ENCODE results near the gene MAP2K3. TPM values are rescaled to one million over a fixed set of nuclear protein-coding genes. Genes with fewer than 3 reads are reported as not detected.

Gene MAP2K3
- total RNA-seq, 2 experiments from 2014 or later = 41.7 to 52.8 TPM

DNA sequence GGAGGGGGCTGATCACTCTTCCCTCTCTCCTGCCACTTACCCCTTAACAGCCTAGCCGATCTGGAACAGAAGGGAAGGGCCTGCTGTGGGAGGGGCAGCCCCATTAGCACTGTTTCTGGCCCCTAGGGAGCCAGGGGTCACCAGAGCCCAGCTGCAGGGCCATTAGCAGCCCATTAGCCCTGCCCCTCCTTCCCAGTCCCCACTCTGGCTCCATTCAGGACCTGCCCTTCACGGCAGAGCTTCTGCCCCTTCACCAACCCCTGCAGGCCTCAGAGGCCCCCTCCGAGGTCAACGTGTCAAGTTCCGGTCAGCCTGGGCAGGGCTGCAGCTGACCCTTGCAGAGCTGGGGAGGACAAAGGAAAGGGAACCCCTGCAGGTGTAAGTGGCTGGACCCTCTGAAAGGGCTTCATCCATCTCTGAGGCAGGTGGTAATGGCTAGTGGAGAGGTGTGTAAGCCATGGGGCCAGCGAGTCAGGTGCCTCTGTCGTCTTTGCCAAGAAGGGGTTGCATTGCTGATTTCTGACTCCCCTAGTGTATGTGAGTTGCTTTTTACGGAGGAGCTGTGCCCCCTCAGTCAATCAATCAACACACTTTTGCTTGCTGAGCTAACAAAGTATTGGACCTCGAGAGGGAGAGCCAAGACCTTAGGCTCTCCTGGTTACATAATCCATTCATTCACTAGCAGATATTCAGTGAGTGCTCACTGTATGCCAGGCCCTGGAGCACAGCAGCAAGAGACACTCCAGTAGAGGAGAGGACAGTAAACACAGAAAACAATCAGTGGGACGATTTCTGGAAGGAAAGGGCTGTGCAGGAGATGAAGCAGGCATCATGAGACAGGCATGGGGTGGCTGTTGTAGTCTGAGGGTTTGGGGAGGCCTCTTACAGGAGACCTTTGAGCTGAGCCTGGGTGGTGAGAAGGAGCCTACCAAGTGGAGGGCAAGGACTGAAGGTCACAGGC, 73.5 kb downstream of the MAP2K3 start:
- ChIA-PET POLR2A (no interaction called here), CTCF (no interaction called here)
- no peaks in the 10 kb centered on the region for H3K9me3 Mint-ChIP-seq

DNA sequence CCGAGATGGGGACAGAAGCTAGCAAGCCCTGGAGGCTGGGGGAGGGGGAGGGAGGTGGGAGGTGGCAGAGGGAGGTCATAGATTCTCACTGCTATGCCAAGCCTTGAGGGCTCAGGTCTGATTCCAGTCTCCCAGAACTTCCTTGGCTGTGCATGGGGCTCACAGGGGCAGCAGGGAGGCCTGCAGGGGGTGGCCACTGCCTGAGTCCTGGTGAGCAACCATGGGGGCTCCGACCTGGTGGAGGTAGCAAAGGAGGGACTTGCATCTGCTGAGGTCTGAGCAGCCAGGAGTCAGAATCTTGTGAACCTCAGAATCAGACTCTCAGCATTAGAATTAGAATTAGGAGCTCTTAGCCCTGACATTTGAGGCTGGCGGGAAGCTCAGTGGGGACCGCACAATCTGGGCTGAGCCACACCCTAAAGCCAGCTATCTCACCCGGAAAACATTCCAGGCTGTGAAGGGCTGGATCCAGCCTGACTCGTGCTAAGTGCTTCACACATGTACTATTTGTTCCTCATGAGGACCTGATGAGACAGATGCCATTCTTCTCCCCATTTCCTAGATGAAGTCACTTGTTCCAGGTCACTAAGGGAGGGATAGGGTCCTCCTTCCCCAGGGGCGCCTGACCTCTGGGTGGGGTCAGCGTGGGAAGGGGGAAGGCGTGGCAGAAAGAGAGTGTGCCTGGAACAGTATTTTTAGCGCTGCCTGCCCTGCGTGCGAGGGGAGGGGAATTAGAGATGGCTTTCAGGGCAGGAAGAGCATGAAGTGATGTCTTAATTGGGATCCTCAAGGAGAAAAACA, 74.4 kb downstream of the MAP2K3 start:
- Mint-ChIP-seq H3K4me1 (no peaks in the 10 kb centered on the region), H3K27ac (no peak overlapping the region), H3K36me3 (ENCODE audit: low read depth) (no peaks in the 10 kb centered on the region), H3K4me3 (no peak overlapping the region), H3K27me3 (no peaks in the 10 kb centered on the region), H3K9me3 (no peaks in the 10 kb centered on the region)
- no peak for DNase-seq
- ChIA-PET CTCF (no interaction called here), POLR2A (no interaction called here)

More for the DNA sequence above, 73.5 kb downstream of the MAP2K3 start:
- H3K4me3 Mint-ChIP-seq = no peak overlapping the region
- H3K27me3 Mint-ChIP-seq = no peaks in the 10 kb centered on the region
- H3K4me1 Mint-ChIP-seq = no peaks in the 10 kb centered on the region
- no peaks in the 10 kb centered on the region for H3K36me3 Mint-ChIP-seq (ENCODE audit: low read depth)
- no peak for DNase-seq
- no peak overlapping the region for H3K27ac Mint-ChIP-seq

DNA sequence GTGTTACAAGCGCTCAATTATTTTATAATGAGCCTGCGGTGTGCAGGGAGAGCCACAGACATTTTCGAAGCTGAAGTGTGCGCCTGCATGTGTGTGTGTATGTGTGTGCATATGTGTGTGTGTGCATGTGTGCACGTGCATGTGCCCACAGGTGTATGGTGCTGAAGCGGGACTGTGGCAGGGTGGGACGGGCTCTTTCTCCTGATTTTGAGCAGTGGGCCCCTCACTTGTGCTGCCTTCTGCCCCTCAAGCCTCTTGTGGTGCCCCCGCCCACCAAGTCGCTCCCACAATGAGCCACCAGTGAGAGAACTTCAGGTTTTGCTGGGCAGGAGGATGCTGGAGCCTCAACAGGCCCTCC, 75.0 kb downstream of the MAP2K3 start:
- CTCF ChIA-PET = no interaction called here

DNA sequence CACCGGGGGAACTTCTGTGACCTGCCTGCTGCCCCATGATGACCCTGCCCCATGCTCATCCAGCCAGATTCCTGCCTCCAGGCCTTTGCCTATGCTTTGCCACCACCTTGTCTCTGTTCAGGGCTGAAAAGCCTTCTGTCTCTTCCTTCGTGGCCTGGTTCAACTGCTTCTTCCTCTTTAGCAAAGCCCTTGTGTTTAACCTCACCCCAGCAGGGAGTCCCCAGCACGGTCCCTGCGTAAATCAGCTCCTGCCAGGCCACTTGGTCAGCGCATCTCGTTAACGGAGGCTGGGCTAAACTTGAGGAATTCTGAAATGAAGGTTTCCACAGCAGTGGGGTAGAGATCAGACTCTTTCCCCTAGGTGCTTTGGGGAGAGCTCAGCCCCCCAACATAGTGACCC, 75.5 kb downstream of the MAP2K3 start:
- H3K9me3 Mint-ChIP-seq = no peaks in the 10 kb centered on the region
- CTCF ChIA-PET = no interaction called here

More for the DNA sequence above, 75.0 kb downstream of the MAP2K3 start:
- no peak overlapping the region for H3K4me3 Mint-ChIP-seq
- no peak overlapping the region for H3K27ac Mint-ChIP-seq
- no peaks in the 10 kb centered on the region for H3K9me3 Mint-ChIP-seq
- H3K27me3 Mint-ChIP-seq = no peaks in the 10 kb centered on the region
- no peak for DNase-seq
- no peaks in the 10 kb centered on the region for H3K36me3 Mint-ChIP-seq (ENCODE audit: low read depth)
- POLR2A ChIA-PET = no interaction called here
- H3K4me1 Mint-ChIP-seq = no peaks in the 10 kb centered on the region

DNA sequence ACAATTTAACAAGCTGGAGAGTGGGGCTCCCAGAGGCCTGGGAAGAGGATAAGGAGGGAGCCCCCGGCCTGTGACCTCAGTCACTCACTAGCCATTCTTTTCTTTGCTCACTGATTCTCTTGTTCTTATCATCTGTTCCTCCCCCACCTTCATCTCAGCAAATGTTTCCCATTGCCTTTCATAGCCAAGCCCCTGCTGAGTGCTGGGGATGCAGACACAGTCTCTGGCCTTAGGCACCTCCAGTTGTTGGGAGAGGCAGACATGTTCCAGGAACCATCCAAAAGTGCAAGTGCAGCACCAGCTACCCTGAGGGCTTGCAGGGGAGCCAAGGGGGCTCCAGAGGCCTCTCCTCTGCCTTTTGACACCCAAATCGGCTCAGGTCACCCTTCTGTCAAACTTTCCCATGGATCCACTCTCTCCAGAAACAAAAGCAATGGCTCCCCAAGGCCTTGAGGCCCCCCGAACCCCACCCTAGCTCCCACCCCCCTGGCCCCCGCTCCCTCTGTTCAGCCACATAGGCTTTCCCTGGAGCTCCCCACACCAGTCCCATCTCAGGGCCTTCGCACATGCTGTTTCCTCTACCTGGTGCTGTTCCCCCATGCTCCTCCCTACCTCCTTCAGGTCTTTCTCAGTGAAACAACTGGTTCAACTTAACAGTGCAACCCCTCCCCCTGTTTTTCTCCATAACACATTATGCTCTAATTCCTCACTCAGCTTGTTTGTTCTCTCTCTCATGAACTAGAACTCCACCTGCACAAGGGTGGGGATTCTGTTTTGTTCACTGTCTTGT, 76.7 kb downstream of the MAP2K3 start:
- H3K4me1 Mint-ChIP-seq = no peaks in the 10 kb centered on the region
- ChIA-PET CTCF (no interaction called here), POLR2A (no interaction called here)
- no peak overlapping the region for H3K4me3 Mint-ChIP-seq
- H3K27me3 Mint-ChIP-seq = no peaks in the 10 kb centered on the region
- no peaks in the 10 kb centered on the region for H3K36me3 Mint-ChIP-seq (ENCODE audit: low read depth)
- H3K27ac Mint-ChIP-seq = no peak overlapping the region
- DNase-seq = no peak
- H3K9me3 Mint-ChIP-seq = no peaks in the 10 kb centered on the region

More for the DNA sequence above, 75.5 kb downstream of the MAP2K3 start:
- POLR2A ChIA-PET = no interaction called here
- H3K4me3 Mint-ChIP-seq = no peak overlapping the region
- H3K36me3 Mint-ChIP-seq (ENCODE audit: low read depth) = no peaks in the 10 kb centered on the region
- H3K27ac Mint-ChIP-seq = no peak overlapping the region
- no peaks in the 10 kb centered on the region for H3K4me1 Mint-ChIP-seq
- H3K27me3 Mint-ChIP-seq = no peaks in the 10 kb centered on the region
- DNase-seq = no peak

DNA sequence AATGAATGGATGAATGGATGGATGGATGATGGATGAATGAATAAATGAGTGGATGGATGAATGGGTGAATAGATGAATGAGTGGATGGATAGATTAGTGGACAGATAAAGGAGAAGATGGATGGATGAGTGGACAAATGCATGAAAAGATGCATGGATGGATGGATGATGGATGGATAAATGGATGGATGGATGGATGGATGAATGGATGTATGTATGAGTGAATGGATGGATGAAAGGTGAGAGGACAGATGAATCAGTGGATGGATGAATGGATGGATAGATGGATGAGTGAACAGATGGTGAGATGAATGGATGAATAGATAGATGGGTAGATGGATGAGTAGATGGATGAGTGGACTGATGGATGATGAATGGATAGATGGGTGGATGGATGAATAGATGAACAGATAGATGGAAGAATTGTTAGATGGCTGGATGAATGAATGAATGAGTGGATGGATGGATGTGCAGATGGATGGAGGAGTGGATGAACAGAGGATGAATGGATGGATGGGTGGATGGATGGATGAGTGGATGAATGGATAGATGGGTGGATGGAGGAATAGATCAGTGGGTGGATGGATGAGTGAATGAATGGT, 77.9 kb downstream of the MAP2K3 start:
- no peak overlapping the region for H3K4me3 Mint-ChIP-seq
- H3K36me3 Mint-ChIP-seq (ENCODE audit: low read depth) = no peaks in the 10 kb centered on the region
- ChIA-PET CTCF (no interaction called here), POLR2A (no interaction called here)
- no peaks in the 10 kb centered on the region for H3K9me3 Mint-ChIP-seq
- H3K4me1 Mint-ChIP-seq = no peaks in the 10 kb centered on the region
- no peaks in the 10 kb centered on the region for H3K27me3 Mint-ChIP-seq
- DNase-seq = no peak
- no peak overlapping the region for H3K27ac Mint-ChIP-seq

DNA sequence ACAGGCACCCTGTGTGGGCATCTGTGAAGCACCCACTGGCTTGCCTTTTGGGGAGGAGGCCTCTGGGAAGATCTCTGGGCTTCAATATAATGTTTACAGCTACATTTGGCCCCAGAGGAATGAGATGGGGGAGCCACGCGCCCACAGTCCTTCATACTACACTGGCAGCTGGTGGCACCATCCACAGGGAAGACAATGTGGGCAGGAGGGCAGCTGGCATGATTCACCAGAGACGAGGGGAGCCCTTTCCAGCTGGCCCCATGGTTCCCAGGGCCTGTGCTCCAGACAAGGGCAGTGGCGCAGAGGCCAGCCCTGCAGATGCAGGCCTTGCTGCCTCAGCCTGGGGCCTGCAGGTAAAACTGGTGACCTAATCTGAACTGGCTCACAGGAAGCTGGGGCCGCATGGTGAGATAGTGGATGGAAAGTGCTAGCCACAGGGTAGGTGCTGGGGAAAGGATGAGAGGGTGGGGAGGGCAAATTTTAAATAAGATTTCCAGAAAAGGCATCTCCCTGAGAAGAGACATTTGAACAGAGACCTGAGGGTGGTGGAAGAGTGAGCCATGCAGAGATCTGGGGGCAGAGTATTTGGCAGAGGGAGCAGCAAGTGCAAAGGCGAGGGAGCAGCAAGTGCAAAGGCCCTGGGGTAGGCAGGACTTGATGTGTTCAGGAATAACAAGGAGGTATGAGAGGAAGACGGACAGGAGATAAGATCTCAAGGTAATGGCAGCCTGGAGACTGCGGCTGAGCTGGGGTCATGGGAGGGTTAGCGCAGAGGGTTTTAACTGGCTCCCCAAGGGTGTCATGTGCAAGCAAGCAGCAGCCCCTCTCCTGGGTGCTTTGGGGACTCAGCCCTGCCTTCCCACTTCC, 79.5 kb downstream of the MAP2K3 start:
- no peak overlapping the region for H3K27ac Mint-ChIP-seq
- ChIA-PET CTCF (interaction anchor here (1.4 kb wide), 1 partner anchor 9 kb away, joined by 3 read pairs; no protein-coding TSS in a partner anchor), POLR2A (no interaction called here)
- no peak overlapping the region for H3K4me3 Mint-ChIP-seq
- no peaks in the 10 kb centered on the region for H3K27me3 Mint-ChIP-seq
- no peaks in the 10 kb centered on the region for H3K36me3 Mint-ChIP-seq (ENCODE audit: low read depth)
- DNase-seq = no peak
- H3K4me1 Mint-ChIP-seq = no peaks in the 10 kb centered on the region
- no peaks in the 10 kb centered on the region for H3K9me3 Mint-ChIP-seq

Other genes starting within 250 kb of the MAP2K3 start
- gene USP22, start 241.7 kb upstream of the MAP2K3 start, total RNA-seq = 100 to 1,000 TPM; 147 to 162 TPM
- gene DHRS7B, start 157.7 kb upstream of the MAP2K3 start, total RNA-seq = 10 to 100 TPM; 14.1 to 14.7 TPM
- 10 to 100 TPM; 24.7 to 28.1 TPM for gene TMEM11, start 70.5 kb upstream of the MAP2K3 start, total RNA-seq
- 1 to 10 TPM; 3.0 to 3.2 TPM for gene NATD1, start 31.3 kb upstream of the MAP2K3 start, total RNA-seq
- not detected for gene KCNJ12, start 91.6 kb downstream of the MAP2K3 start, total RNA-seq

Data from activated CD4-positive, alpha-beta T cell treated with anti-CD3 and anti-CD28 coated beads, Interleukin-2, amount 10 ng/mL, durations not matched to agents 7 days and 5 days (primary cell).